HL-60/S4 treated with retinoic acid at 250 ng/mL for 4 days and 3 days (cell line): Measurements from ENCODE around the gene USP24.
"Not testable (repeated sequence)": the region's sequence is repeated elsewhere in the genome, so short reads cannot be mapped to it uniquely, and the experiment has no call there.

Experiments
- in situ Hi-C: fragments of 300-500 bp; cut with MboI; formaldehyde crosslinking; loops from 2 replicates; pipeline ENCODE4 v1.7.0; 2022; ENCODE audit warnings: low sequenced_read_pairs

The USP24 gene

DNA sequence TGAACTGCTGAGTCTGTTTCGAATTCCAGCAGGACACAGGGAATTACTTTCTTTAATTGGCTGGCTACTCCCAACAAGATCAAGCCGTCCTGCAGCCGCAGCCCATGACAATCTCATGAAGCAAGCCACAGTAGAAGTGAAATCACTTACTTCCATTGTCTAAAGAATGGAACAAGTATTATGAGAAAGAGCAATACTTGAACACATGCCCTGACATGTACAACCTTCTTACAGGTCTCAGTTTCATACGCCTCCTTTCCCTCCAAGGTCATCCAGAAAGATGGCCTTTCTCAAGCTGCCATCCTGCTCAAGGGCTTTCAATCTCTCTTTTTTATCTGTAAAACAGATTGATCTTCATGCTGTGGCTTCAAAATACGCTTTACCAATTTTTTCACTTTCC, 90.7 kb downstream of the USP24 start:
- in situ Hi-C loops, result no loop called here

DNA sequence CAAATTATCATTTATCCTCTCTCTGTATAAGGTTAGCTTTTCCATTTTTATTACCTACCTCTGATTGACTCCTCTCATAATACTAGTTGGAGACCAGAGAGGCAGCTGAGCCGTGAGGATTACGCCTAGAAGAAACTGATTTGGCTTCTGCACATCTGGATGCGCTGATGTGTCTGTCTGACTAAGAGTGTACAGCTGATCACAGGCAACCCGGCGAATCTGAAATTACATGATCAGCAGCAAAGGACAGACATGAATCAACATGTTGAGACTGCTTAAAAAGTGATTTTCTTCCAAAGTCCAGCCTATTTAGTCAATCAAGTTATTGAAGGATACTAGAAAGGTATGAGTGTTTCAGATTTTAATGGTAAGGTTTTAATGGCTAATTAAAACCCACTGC, 94.6 kb downstream of the USP24 start:
- in situ Hi-C loops, result no loop called here

DNA sequence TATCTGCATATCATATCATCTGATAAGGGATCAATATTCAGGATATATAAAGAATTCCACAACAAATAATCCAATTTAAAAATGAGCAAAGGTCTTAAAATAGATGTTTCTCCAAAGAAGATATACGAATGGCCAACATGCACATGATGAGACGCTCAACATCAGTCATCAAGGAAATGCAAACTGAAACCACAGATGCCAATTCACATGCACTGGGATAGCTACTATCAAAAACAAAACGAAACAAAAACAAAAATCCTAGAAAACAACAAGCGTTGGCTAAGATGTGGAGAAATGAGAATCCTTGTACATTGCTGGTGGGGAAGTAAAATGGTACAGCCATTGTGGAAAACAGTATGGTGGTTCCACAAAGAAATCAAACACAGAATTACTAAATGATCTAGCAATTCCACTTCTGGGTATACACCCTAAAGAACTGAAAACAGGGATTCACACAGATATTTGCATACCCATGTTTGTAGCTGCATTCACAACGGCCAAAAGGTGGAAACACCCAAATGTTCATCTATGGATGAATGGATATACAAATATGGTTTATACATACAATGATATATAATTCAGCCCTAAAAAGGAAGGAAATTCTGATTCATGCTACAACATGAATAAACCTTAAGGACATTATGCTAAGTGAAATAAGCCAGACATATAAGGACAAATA, 96.4 kb downstream of the USP24 start:
- in situ Hi-C loops, result no loop called here

DNA sequence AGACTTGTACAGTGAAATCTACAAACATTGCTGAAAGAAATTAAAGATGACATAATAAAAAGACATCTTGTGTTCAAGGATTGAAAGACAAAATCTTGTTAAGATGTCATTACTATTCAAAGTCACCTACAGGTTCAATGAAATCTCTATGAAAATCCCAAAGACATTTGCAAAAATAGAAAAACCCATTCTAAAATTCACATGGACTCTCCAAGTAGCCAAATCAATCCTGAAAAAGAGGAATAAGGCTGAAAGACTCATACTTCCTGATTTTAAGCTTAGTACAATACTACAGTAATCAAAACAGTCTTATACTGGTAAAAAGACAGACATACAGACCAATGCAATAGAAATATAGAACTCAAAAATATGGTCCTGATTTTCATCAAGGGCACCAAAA, 97.2 kb downstream of the USP24 start:
- in situ Hi-C loops, result no loop called here

DNA sequence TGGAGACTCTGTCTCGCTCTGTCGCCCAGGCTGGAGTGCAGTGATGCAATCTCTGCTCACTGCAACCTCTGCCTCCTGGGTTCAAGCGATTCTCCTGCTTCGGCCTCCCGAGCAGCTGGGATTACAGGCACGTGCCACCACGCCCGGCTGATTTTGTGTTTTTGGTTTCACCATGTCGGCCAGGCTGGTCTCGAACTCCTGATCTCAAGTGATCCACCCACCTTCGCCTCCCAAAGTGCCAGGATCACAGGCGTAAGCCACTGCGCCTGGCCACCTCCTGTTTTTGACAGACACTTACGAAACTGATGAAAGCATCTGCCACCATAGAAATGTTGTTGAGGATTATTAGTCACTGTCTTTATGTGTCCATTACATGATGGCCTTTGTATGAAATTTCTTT, 106.2 kb downstream of the USP24 start:
- in situ Hi-C loops, result not testable (repeated sequence)

DNA sequence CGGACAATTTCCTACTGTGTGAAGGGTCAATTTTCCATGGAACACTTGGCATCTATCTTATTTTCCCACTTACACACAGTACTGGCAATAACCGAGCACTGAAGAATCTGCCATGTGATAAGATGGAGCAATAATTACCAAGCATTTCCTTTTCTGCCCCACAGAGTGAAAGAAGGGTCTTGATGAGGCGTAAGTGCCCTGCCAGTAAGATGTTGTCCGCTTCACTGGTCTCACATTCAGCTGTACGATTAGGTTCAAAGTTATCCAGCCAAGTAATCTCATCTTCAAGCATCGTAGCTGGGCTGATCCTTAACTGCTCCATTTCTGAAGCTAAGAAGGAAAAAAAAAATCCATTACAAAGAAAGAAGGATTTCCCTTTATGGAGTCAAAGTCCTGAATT, 108.1 kb downstream of the USP24 start:
- in situ Hi-C loops, result no loop called here

DNA sequence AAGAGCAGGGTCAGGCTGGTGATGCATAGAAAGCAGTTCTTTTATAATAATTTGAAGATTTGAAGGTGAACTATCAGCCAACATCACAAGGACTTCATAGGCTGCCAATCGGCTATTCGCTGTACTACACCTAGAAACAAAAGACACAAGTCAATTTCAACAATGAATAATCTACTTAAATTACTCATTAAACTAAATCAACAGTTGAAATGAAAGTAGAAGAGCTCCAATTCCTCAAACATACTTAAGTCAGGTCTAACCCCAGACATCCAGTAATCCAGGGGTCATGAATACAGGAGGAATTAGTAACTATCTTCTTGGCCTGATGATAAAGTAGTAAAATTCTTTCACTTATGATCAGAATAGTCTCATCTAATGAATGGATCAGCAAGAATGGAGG, 111.3 kb downstream of the USP24 start:
- in situ Hi-C loops, result no loop called here

DNA sequence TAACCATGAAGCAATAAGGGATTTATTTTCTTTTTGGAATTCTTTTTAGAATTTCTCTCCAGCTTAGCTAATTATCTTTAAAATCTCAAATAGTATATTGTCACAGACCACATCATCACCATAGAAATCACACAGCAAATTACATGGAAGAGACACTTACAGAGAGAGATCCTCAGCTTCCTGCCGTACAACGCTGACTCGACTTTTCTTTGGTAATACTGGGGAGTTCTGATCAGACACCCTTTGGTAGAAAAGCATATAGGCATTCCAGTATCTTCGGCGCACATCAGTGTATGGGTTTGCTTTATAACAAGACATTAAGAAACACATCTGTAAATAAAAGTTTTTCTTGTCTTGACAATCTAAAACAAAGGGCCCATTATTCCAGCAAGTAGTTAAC, 120.1 kb downstream of the USP24 start:
- in situ Hi-C loops, result no loop called here

DNA sequence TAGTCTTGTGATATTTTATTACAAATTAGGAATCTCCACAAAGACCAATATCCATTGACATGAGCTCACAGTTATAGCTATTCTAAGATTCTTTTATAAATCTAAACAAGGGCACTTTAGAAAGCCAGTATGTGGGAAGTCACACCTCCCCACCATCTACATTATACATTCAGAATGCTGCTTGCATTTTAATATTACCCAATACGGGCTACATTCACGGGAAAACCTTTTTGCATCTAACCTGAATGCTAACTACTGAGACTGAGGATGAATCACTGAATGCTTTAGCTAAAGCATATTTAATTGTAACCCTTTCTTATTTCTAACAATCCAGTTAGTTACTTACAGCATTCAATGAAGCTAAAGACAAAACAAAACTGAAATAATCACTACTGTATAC, 122.7 kb downstream of the USP24 start:
- in situ Hi-C loops, result no loop called here

DNA sequence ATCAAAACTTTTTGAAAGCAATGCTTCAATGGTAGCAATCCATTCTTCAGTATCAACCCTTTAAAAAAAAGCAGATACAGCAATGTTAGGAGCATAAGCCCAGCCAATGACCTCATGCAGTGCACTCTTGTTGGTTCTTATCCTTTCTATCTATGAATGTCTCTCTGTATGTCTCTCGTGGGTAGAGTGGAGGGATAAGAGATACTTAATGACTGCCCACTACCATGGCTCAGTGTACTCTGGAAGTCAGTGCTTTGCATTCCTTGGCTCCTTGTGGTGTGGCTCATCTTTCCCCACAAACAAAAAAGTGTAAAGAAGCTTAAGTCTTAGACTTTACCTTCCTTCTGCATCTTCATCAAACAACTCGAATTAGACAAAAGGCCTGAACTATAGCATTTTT, 125.5 kb downstream of the USP24 start:
- in situ Hi-C loops, result no loop called here

DNA sequence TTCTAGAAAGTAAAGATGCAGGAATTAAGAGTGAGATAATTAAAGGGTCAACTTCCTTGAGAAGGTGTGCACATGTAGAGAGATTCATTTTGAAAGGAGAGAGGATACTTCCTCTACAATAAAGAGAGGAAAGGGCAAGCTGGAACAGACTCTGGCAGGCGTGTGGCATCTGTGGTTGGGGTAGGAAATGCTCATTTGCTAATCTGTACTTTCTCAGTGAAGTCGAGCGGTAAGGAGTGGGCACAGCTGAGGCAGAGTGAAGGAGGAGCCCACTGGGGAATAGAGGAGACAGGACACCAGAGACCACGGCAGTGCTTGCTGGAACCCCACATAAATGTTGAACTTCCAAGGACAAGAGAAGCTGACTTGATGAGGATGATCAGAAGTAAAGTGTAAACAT, 126.8 kb downstream of the USP24 start:
- in situ Hi-C loops, result no loop called here

DNA sequence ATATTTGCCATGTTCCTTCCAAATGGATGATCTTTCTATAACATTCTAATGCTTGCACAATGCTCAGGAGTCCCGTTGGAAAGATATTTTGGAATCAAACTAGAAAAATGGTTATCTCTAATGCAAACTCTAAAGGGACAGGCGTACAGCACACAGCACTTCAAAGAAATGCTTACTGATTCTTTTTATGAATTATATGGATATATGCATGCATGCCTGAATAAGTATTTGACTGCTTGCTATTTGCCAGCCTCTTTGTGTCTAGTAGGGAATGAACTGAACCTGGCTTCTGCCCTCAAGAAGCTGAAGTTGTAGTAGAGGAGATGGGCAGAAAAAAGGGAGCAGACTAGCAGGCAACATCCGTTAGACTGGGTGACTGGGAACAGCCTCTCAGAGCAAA, 127.7 kb downstream of the USP24 start:
- in situ Hi-C loops, result no loop called here

DNA sequence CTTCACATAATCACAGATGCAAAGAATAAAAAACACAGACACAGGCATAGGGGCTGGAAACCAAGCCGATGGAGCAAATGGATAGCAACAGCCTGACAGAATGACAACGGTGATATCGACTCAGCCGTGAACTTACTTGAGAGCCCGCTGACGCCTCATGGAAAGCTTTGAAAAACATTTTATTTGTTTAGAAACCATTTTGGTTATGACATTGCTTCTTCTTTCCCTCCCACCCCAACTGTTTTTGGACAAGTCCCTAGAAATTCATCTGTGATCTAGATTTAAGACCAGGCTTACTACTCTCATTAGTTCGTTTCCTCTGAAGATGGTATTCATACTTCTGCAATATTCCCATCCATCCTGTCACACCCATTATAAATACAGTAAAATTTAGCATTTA, 130.9 kb downstream of the USP24 start:
- in situ Hi-C loops, result no loop called here

DNA sequence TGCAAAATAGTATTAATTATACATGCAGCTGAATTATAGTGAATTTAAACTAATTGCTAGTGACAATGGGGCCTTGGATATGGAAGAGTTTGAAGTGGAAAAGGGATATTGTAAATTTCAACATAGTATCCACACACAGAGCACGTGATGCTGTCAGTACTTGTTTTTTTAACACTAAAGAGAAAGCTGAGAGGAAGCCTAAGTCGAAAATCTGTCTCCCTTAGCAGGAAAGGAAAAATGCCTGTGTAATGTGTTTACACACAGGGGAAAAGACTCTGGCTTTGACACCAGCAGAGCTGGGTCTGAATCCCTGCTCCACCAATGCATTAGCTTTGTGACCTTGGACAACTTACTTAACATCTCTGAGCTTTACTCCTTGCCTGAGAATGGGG, 133.3 kb downstream of the USP24 start:
- in situ Hi-C loops, result no loop called here

DNA sequence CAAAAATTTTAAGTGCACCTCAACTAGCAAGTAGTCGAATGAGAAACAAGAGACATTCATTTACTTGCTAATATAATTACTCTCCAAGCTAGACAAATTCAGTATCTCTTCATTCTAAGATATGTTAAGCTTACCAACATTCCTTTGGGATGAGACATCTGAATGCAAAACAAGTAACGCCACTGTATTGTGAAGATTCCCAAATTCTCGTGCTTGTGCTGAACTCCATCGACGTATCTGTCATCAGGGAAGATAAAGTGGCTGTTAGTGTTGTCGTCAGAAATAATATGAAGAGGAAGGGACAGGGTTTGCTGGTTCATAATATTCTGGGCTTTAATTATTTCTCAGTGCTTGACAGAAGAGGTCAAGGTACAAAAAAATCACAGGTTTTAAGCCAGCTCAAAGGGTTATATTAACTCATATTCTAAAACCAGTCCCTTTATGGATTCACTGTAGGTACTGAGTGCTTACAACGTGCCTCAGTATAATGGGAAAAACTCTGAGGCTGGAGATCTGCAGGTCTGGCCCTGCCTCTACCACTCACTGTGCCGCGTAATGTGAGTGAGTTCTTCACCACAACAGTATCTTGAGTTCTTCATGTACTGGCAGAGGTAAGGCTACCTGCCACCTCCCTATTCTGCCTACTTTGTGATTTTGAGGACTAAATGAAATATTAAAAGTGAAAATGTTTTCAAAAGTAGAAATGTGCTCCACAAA, 133.8 kb downstream of the USP24 start:
- in situ Hi-C loops, result no loop called here

DNA sequence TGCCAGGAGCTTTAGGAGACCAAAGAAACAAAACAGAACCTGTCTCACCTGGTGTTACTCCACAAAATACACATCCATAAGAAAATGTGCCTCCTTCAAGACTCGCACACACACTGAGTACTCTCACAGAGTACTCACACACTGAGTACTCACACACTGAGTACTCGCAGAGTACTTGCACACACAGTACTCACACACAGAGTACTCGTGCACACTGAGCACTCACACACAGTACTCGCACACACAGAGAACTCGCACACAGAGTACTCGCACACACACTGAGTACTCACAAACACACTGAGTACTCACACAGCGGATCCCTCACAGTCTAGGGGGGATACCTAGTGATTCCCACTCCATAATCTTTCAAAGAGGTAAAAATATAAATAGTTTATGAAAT, 135.5 kb downstream of the USP24 start:
- in situ Hi-C loops, result no loop called here

DNA sequence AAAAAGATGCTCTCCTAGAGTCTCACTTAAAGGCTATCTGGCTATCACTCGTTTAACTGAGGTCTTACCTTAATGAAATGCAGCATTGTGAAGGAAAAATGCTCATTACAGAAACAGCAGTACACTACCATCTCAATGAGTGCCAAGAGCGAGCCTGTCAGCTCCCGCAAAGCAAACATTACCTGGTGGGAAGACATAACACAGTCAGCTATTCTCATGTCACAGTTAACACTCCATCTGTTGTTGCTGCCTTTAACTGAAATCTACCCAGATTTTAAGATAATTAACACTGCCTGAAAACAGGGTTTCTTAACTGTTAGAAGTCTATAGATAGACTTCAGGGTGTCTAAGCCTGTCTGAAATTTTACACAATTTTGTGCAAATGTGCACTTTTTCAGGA, 136.7 kb downstream of the USP24 start:
- in situ Hi-C loops, result no loop called here

DNA sequence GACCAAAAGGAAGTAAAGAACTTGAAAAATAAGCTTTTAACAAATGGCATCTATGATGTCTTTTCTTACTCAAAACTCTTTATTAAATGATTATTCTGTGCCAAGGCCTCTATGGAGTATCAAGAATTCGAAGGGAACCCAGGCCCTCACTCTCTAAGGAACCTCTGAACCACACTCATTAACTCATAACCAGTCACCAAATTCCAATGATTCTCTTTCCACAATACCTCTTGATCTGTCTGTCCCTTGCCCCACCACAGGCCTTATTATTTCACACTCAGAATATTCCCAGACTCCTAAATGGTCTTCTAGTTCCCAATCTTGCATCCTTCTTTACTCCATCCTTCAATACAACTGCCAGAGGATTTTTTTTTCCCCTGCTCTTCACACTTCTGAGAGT, 138.8 kb downstream of the USP24 start:
- in situ Hi-C loops, result no loop called here

DNA sequence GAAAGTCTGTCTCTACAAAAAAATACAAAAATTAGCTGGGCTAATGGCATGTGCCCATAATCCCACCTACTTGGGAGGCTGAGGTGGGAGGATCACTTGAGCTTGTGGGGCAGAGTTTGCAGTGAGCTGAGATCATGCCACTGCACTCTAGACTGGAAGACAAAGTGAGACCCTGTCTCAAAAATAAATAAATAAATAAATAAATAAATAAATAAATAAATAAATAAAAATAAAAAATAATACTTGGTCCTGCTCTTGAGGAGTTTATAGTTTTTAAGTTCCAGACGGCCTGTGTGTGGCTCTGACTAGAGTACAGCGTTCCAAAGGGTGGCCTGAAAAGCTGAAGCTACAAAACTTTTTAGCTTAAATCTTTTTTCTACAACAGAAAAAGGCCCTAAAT, 140.7 kb downstream of the USP24 start:
- in situ Hi-C loops, result no loop called here

DNA sequence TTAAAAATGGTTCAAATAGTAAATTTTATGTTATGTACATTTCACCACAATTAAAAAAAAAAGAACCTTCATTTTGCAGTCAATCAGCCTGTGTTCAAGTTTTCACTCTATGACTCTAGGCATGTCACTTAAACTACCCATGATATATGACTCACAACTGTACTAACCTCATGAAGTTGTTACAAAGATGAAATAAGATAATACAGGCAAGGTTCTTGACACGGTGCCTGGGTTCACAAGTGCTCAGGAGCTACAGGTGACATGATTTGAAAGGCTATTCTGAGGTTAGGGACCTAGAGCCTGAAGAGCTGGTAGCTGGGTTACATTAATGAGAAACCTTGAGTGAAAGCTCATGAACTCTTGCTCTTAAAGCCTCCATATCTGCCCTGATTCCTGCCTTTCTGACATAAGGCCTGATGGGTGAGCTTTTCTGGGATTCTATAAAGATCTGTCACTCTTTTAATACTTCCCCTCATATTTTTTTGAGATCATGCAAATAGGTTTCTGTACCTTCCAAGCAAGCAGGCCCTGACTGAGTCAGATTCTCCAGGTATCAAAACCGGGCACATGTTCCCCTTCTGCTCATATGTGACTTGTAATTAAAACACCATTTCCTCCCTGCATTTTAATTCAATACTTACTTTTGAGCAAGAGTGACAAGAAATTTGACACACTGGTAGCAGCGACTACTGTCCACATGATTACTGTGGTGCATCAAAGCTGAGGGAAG, 141.8 kb downstream of the USP24 start:
- in situ Hi-C loops, result no loop called here

DNA sequence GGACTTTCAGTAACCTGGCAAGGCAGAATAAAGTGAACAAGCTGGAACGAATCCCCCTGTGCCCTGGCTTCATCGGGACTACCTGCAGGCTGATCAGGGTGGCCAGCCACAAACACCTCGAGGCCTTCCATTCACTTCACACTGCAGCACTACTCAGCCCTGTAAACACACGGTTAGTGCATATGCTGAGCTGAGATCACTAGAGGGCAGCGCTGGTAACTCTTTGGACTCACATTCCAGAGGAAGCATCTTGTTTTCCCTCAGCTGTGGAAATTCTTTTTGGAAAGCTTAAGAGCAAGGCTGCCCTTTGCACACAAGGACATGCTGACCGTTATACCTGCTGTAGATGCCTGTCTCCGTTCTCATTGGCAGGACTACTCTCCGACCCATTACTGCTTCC, 143.7 kb downstream of the USP24 start:
- in situ Hi-C loops, result no loop called here
